ENCODE data around the gene SYT11. TPM values are rescaled to one million over a fixed set of nuclear protein-coding genes. Genes with fewer than 3 reads are reported as not detected.

The SYT11 gene, protein sequence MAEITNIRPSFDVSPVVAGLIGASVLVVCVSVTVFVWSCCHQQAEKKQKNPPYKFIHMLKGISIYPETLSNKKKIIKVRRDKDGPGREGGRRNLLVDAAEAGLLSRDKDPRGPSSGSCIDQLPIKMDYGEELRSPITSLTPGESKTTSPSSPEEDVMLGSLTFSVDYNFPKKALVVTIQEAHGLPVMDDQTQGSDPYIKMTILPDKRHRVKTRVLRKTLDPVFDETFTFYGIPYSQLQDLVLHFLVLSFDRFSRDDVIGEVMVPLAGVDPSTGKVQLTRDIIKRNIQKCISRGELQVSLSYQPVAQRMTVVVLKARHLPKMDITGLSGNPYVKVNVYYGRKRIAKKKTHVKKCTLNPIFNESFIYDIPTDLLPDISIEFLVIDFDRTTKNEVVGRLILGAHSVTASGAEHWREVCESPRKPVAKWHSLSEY
- 37.8 and 39.4 TPM in 2 replicates for total RNA-seq

DNA sequence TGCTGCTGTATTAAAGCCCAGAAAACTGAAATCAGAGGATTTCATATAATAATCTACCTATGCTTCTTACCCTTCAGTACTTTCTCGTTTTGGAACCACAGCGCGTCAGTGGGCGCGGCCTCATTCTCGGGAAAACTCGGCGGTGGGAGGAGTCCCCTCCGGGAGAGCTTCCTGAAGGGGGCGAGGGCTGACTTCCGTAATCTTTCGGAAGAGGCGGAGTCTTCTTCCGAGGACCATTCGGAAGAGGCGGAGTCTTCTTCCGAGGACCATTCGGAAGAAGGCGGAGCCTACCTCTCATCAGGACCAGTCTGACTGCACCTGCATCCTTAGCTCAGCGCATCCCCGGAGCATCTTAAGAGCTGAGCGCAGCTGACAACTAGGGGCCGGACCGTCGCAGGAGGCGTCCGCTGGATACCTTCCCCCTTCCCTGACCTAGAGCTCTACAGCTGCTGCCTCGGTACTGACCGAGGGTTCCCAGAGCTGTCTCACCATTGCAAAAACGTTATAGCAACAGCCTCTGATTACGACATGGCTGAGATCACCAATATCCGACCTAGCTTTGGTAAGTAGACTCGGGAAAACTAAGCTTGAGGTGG is at the start of gene SYT11:
Gene SYT11 (plus strand): TSS at position 334 of the 596 bp plus-strand sequence. CDS start 195 bp downstream, at position 529.

DNA sequence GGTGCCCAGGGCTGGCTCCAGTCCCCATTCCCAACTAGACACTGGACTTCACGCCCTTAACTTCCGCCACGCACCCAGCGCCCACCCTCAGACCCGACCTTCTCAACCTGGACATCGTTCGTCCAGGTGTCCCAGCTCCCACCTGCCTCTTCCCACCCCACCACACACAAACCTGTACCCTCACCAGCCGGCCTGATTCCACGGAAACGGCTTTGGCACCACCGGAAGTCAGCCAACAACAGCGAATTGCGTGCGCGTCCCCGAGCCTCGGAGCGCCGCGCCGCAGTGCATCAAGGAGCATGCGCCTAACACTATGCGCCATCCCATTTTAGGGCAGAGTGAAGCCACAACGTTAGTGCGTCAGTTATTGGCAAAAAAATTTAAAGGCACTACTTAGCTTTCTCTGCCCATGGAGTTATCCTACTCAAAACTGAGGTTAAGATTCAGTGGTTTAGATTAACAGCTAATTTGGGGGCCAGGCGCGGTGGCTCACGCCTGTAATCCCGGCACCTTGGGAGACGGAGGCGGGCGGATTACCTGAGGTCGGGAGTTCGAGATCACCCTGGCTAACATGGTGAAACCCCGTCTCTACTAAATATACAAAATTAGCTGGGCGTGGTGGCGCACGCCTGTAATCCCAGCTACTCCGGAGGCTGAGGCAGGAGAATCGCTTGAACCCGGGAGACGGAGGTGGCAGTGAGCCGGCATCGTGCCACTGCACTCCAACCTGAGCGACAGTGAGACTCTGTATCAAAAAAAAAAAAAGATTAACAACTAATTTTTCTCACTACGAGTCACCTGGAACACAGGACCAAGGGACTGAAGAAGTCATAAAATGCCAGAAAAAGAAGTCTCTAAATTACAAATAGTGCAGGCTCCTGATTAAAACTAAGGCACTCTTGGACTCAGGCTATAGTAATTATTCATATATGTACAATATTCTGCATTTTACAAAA is 2.1 kb upstream of the SYT11 start, which contains the start of gene GON4L:
Gene GON4L (minus strand): TSS at position 240 of the 956 bp plus-strand sequence. CDS start 3,434 bp downstream, outside the sequence.

GRCh38 chr1:155911156-155912055 is 52.0 kb downstream of the SYT11 start, which contains the start of gene RIT1:
RIT1 (minus strand) TSS chr1:155911349; CDS start chr1:155910761, 588 bp downstream.

DNA sequence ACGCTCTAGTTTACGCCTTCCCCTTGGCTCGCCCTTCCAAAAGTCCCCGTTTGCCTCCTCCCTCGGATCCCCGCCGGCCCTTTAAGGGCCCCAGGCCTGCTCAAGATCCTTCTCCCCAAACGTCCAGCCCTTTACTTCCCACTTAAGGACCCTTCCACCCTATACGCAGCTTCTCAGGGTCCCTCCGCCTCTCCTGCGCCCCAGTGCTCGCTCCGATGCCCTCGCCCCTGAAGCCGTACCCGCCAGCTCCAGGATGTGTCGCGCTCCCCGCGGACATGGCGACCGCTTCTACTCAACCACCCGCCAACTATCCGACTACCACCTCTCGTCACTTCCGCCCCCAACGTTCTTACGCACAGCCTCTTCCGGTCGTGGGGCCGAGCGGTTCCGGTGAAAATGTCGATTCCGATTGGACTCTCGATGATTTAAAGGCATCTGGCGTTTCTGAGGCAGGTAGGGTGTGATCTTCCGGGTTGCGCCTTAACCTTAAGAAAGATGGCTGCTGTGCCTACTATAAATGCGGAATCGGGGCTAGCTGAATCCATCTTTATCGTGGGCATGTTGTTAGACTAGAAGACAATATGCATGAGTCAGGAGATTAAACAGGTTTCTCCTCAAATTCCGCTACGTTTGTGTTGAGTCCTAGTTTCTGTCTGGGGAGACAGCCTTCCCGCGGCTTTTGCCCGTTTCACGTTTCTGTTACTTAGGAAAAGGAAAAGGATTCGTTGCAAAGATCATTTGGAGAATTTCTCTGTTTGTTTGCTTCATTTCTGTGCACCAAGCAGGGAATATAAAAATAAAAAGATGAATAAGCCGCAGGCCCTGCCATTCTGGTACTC is 74.9 kb downstream of the SYT11 start, which contains the start of gene KHDC4:
Gene KHDC4 (minus strand): TSS at position 317 of the 839 bp plus-strand sequence. CDS start 40 bp downstream, at position 277.

Other genes starting within 250 kb of the SYT11 start
- gene MSTO1, start 249.3 kb upstream of the SYT11 start, total RNA-seq = 21.8 and 28.3 TPM in 2 replicates
- gene YY1AP1, start 170.8 kb upstream of the SYT11 start, total RNA-seq = 34.9 and 41.1 TPM in 2 replicates
- gene DAP3, start 170.5 kb upstream of the SYT11 start, total RNA-seq = 39.3 and 40.5 TPM in 2 replicates
- 23.6 and 24.1 TPM in 2 replicates for gene GON4L, start 2.4 kb upstream of the SYT11 start, total RNA-seq
- 24.6 and 40.6 TPM in 2 replicates for gene RIT1, start 51.8 kb downstream of the SYT11 start, total RNA-seq
- gene KHDC4, start 74.8 kb downstream of the SYT11 start, total RNA-seq = 18.0 and 24.0 TPM in 2 replicates
- not detected in 2 replicates for gene RXFP4, start 82.1 kb downstream of the SYT11 start, total RNA-seq
- gene ARHGEF2, start 119.0 kb downstream of the SYT11 start, total RNA-seq = 68.9 and 151 TPM in 2 replicates
- 363 and 500 TPM in 2 replicates for gene SSR2, start 161.4 kb downstream of the SYT11 start, total RNA-seq
- gene UBQLN4, start 194.2 kb downstream of the SYT11 start, total RNA-seq = 6.4 and 6.9 TPM in 2 replicates
- gene LAMTOR2, start 195.2 kb downstream of the SYT11 start, total RNA-seq = 68.1 and 77.3 TPM in 2 replicates
- 0.09 TPM in 1 of 2 replicates, not detected in the other for gene RAB25, start 201.6 kb downstream of the SYT11 start, total RNA-seq
- 1.2 and 1.4 TPM in 2 replicates for gene MEX3A, start 222.9 kb downstream of the SYT11 start, total RNA-seq

Data from bronchial smooth muscle cell (primary cell).